RKO (cell line): ENCODE measurements around the gene RNU1-1.
A peak's percentile ranks its signal among the peaks of the same experiment; 100 is the strongest.
"Not testable (repeated sequence)": the region's sequence is repeated elsewhere in the genome, so short reads cannot be mapped to it uniquely, and the experiment has no call there.

Source experiments
- DNase-seq: peaks from one replicate; pipeline ENCODE4 v3.0.0-alpha.2; 2016; ENCODE audit warnings: low spot score

The RNU1-1 gene

GRCh38 chr1:16514107-16515055 is at the start of gene RNU1-1:
Gene RNU1-1 (minus strand): TSS chr1:16514285.
- peak; percentile 90 for DNase-seq

DNA sequence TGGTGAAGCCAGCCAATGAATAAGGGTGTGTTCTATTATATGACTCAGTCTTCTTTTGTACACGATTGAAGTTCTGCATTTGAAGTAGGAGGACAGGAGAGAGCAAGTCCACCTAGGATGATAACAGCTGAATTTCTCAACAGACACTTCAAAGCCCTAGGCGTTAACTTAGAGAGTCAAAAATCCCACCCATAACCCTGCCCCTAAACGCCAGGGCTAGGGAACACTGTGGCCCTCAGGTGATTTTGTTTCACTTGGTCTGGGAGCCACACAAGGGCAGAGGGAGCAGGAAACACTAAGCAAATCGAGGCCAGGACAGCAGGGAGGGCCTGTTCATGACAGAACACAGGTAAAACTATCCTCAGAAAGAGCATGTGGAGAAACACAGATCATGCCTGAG is 47.0 kb upstream of the RNU1-1 start:
- not testable (repeated sequence) for DNase-seq

GRCh38 chr1:16560498-16560897 is 46.4 kb upstream of the RNU1-1 start:
- DNase-seq = not testable (repeated sequence)

DNA sequence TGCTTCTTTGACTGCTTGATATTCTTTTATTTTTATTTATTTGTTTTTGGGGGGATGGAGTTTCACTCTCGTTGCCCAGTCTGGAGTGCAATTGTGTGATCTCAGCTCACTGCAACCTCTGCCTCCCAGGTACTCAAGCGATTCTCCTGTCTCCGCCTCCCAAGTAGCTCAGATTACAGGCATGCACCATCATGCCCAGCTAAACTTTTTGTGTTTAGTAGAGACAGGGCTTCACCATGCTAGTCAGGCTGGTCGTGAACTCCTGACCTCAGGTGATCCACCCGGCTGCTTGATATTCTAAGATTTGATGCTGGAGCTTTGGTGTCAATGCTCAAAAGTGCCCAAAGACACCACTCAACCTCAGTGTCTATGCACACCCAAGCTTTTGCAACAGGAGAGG is 45.6 kb upstream of the RNU1-1 start:
- not testable (repeated sequence) for DNase-seq

- not testable (repeated sequence) for DNase-seq
These were observed 42.9 kb upstream of the RNU1-1 start for GRCh38 chr1:16557034-16557433.

DNA sequence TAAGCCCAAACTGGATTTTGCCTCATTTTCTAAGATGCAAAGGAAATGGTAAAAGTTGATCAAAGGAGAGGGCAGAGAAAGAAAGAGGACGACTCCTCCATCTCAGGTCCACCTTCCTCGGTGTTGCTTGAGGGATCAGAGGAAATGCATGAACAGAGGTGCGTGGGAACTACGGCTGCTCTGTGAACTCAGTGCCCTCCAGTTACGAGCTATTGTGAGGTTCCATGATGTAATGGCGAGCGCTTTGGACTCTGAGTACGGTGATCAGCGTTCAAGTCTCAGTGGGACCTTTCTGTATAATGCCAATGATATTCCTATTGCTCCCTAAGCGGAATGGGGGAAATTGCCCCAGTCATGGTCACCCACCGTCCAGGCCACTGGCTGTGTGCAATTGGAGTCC is 39.2 kb upstream of the RNU1-1 start:
- not testable (repeated sequence) for DNase-seq

DNA sequence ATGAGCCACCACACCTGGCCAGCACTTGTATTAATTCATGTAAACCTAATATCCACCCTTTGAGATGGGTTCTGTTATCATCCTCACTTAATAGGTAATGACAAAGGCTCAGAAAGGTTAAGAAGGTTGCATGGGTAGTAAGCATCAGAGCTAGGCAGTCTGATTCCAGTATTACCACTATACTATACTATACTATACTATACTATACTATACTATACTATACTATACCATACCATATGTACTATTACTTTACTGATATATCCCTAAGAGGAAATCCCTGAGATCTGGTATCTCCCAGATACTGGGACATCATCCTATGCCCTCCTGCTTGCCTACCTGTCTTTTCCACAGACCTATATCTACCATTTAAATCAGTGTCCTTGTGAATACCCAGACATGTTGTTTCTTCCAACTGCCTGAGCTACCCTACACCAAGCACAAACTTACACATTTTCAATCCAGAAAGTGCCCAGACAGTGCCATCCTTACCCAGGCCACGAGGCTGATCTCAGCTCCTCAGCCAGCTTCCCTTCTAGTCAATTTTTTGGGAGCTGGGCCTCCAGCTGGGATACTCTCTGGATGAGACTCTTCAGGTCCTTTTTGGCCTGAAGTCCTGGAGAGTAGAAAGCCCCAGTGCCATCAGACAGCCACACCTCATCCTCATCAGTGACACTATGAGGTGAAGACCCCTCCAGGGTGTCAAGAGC is 36.3 kb upstream of the RNU1-1 start:
- DNase-seq = not testable (repeated sequence)

GRCh38 chr1:16549545-16549944 is 35.5 kb upstream of the RNU1-1 start:
- not testable (repeated sequence) for DNase-seq

GRCh38 chr1:16547502-16548241 is 33.6 kb upstream of the RNU1-1 start:
- not testable (repeated sequence) for DNase-seq

GRCh38 chr1:16545682-16546095 is 31.6 kb upstream of the RNU1-1 start:
- DNase-seq = peak; percentile 45

- DNase-seq = not testable (repeated sequence)
These were observed 26.4 kb upstream of the RNU1-1 start for GRCh38 chr1:16540421-16540893.

- DNase-seq = not testable (repeated sequence)
These were observed 23.4 kb upstream of the RNU1-1 start for GRCh38 chr1:16537528-16537927.

- DNase-seq = not testable (repeated sequence)
These were observed 22.7 kb upstream of the RNU1-1 start for GRCh38 chr1:16536796-16537195.

- DNase-seq = not testable (repeated sequence)
These were observed 21.8 kb upstream of the RNU1-1 start for GRCh38 chr1:16535898-16536297.

- not testable (repeated sequence) for DNase-seq
These were observed 21.4 kb upstream of the RNU1-1 start for GRCh38 chr1:16535487-16535886.

GRCh38 chr1:16534829-16535456 is 20.9 kb upstream of the RNU1-1 start:
- not testable (repeated sequence) for DNase-seq

DNA sequence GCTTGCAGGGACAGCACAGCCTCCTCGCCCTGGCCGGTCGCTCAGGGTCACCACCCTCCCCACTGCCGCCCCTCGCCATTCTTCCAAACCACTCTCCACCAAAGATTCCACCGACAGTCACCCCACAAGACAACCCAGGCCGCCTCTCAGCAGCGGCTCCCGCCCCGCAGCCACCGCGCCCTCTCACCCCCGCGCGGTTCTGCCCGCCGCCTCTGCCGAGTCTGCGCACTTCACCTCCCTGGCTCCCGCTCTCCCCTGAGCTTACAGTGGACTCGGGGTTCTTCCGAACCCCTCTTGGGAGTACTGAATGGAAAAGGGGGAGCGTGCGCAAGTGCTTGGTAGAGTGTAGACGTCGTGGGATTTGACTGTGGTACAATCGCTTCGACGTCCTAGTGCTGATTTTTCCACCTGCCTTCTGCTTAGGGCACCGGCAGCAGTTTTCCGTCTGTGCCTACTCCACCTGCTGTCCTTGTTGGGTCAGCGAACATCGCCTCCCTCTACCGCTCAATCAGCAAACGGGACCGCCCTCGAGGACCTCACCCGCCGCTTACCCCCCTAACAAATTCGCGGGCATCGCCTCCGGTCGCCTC is 20.2 kb upstream of the RNU1-1 start:
- DNase-seq = not testable (repeated sequence)

- not testable (repeated sequence) for DNase-seq
These were observed 18.3 kb upstream of the RNU1-1 start for GRCh38 chr1:16532235-16532991.

DNA sequence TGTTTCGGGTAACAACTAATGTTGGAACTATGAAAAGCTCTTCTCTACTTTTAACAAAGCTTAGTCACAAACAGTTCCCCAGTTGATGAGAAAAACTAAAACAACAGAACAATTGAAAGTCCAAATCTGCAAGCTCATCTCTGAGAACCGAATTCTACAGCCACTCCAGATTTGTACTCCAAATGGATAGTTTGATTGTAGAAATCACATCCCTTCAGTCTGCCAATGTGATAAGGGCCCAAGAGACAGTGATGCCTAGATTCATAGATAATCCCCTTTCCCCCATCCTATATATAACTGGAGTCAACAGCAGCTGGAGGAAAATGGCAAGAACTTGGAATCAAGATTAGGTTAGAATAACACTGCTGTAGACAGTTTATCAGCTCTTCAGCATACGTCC is 14.3 kb upstream of the RNU1-1 start:
- DNase-seq = not testable (repeated sequence)

- DNase-seq = not testable (repeated sequence)
These were observed 11.7 kb upstream of the RNU1-1 start for GRCh38 chr1:16525769-16526168.
